GM23338 (cell line): ENCODE data around the gene PROC. TPM values are rescaled to one million over a fixed set of nuclear protein-coding genes. Genes with fewer than 3 reads are reported as not detected.
A peak's percentile ranks its signal among the peaks of the same experiment; 100 is the strongest.

ENCODE experiments used
- ATAC-seq: fragments of 200-7000 bp; cut with Tn5 transposase; 3 replicates; pipeline ENCODE4 v1.9.1; 2020
- DNase-seq: peaks from one replicate; pipeline ENCODE4 v3.0.0-alpha.2; 2015; ENCODE audit warnings: low spot score
- H2AFZ ChIP-seq: fragments of 200-600 bp; sonication (generic); 2 replicates; pipeline ENCODE4 v1.8.0; 2016; ENCODE audit warnings: antibody characterized with exemption, mild to moderate bottlenecking, moderate library complexity
- H3F3A ChIP-seq: fragments of 200-600 bp; sonication (generic); replicated peaks from 2 replicates; pipeline ENCODE4 v1.8.0; 2017; ENCODE audit warnings: antibody characterized with exemption, mixed run types, low read depth
- H3K27ac ChIP-seq: fragments of 200-600 bp; sonication (generic); 2 replicates; pipeline ENCODE4 v1.6.1; 2016; ENCODE audit warnings: low read depth
- H3K27me3 ChIP-seq: fragments of 200-600 bp; sonication (generic); 2 replicates; pipeline ENCODE4 v1.8.0; 2016; ENCODE audit warnings: mild to moderate bottlenecking, mixed run types, moderate library complexity; ENCODE audit not compliant: insufficient read depth
- H3K36me3 ChIP-seq: fragments of 200-600 bp; sonication (generic); 2 replicates; pipeline ENCODE4 v1.8.0; 2016; ENCODE audit warnings: mild to moderate bottlenecking; ENCODE audit not compliant: insufficient read depth
- H3K4me1 ChIP-seq: fragments of 200-600 bp; sonication (generic); 2 replicates; pipeline ENCODE4 v1.8.0; 2016; ENCODE audit warnings: mild to moderate bottlenecking, moderate library complexity; ENCODE audit not compliant: insufficient read depth
- H3K4me2 ChIP-seq: fragments of 200-600 bp; sonication (generic); 2 replicates; pipeline ENCODE4 v1.7.1; 2017; ENCODE audit warnings: mixed run types
- H3K4me3 ChIP-seq: fragments of 200-600 bp; sonication (generic); 2 replicates; pipeline ENCODE4 v1.6.1; 2016; ENCODE audit warnings: mixed run types
- H3K79me2 ChIP-seq: fragments of 200-600 bp; sonication (generic); replicated peaks from 2 replicates; pipeline ENCODE4 v1.8.0; 2017; ENCODE audit warnings: mild to moderate bottlenecking; ENCODE audit not compliant: insufficient read depth
- H3K9me2 ChIP-seq: fragments of 200-600 bp; sonication (generic); 2 replicates; pipeline ENCODE4 v1.8.0; 2017; ENCODE audit not compliant: insufficient read depth
- H4K20me1 ChIP-seq: fragments of 200-600 bp; sonication (generic); replicated peaks from 2 replicates; pipeline ENCODE4 v1.8.0; 2017; ENCODE audit warnings: mild to moderate bottlenecking; ENCODE audit not compliant: insufficient read depth
- H3K27ac Mint-ChIP-seq: 2 replicates; pipeline ENCODE4 v1.8.0; 2020; ENCODE audit warnings: inconsistent platforms, mild to moderate bottlenecking, moderate library complexity, mixed read lengths
- H3K27me3 Mint-ChIP-seq: 3 replicates; pipeline ENCODE4 v1.8.0; 2022; ENCODE audit warnings: low read depth, mild to moderate bottlenecking, moderate library complexity, mixed read lengths, inconsistent platforms; ENCODE audit not compliant: insufficient read depth, poor library complexity
- H3K36me3 Mint-ChIP-seq: 3 replicates; pipeline ENCODE4 v1.8.0; 2021; ENCODE audit warnings: low read depth, mild to moderate bottlenecking, inconsistent platforms, moderate library complexity, mixed read lengths
- H3K4me1 Mint-ChIP-seq: 3 replicates; pipeline ENCODE4 v1.8.0; 2020; ENCODE audit warnings: mild to moderate bottlenecking, inconsistent platforms, mixed read lengths
- H3K4me3 Mint-ChIP-seq: 3 replicates; pipeline ENCODE4 v1.8.0; 2021; ENCODE audit warnings: moderate library complexity, mild to moderate bottlenecking, inconsistent platforms, mixed read lengths
- H3K9me3 Mint-ChIP-seq: 3 replicates; pipeline ENCODE4 v1.8.0; 2020; ENCODE audit warnings: moderate library complexity, mild to moderate bottlenecking, inconsistent platforms, mixed read lengths
- CREB1 ChIP-seq: fragments of 250-450 bp; sonication (Bioruptor Pico); IDR thresholded peaks from 2 replicates; pipeline ENCODE4 v1.5.0; 2020; ENCODE audit warnings: low read depth, mild to moderate bottlenecking, moderate library complexity
- EZH2 ChIP-seq: fragments of 200-600 bp; sonication (generic); IDR thresholded peaks from one replicate; pipeline ENCODE4 v1.8.0; 2017; ENCODE audit warnings: antibody characterized with exemption, mild to moderate bottlenecking, low read depth; ENCODE audit not compliant: unreplicated experiment
- EZH2phosphoT487 ChIP-seq: fragments of 200-600 bp; sonication (generic); IDR thresholded peaks from one replicate; pipeline ENCODE4 v1.8.1; 2018; ENCODE audit warnings: antibody characterized with exemption; ENCODE audit not compliant: unreplicated experiment
- JUNB ChIP-seq: IDR thresholded peaks from one replicate; pipeline ENCODE4 v1.6.1; 2016; ENCODE audit warnings: antibody characterized with exemption; ENCODE audit not compliant: unreplicated experiment
- NANOG ChIP-seq: IDR thresholded peaks from 2 replicates; pipeline ENCODE4 v1.6.1; 2016; ENCODE audit warnings: antibody characterized with exemption, borderline replicate concordance
- POLR2AphosphoS5 ChIP-seq: IDR thresholded peaks from 2 replicates; pipeline ENCODE4 v1.6.1; 2016; ENCODE audit warnings: antibody characterized with exemption, low read depth
- STAT1 ChIP-seq: IDR thresholded peaks from one replicate; pipeline ENCODE4 v1.6.1; 2016; ENCODE audit warnings: antibody characterized with exemption; ENCODE audit not compliant: unreplicated experiment
- ZNF114 ChIP-seq: fragments of 250-450 bp; sonication (Bioruptor Pico); IDR thresholded peaks from 2 replicates; pipeline ENCODE4 v1.5.0; 2020; ENCODE audit warnings: mild to moderate bottlenecking, moderate library complexity
- ZNF331 ChIP-seq: fragments of 250-450 bp; sonication (Bioruptor Pico); IDR thresholded peaks from 2 replicates; pipeline ENCODE4 v1.5.0; 2020; ENCODE audit warnings: low read depth, mild to moderate bottlenecking, moderate library complexity
- polyA plus RNA-seq: library from polyadenylated mRNA; unstranded; fragments of >200 nt; fragmentation: Nextera tagmentation; extraction: Ambion mirVana; gene quantifications from 2 replicates; pipeline ENCODE4 v1.2.1, GENCODE V29; 2016
- total RNA-seq: library from RNA; depleted of rRNA; stranded (reverse); fragments of >200 nt; shearing (Covaris generic); gene quantifications from 2 replicates; pipeline ENCODE4 v1.2.3, GENCODE V29; 2014
- TF ChIP-seq, protein P1 (sequence below): fragments of 250-450 bp; sonication (Bioruptor Pico); IDR thresholded peaks from 2 replicates; pipeline ENCODE4 v1.5.0; 2020; ENCODE audit warnings: mild to moderate bottlenecking, moderate library complexity
- TF ChIP-seq, protein P2 (sequence below), 2 experiments: fragments of 200-600 bp in 1 of 2; sonication (generic) in 1 of 2; conservative IDR thresholded peaks; 2 replicates each; pipeline versions ENCODE4 v1.5.1 to v1.6.1; 2016 to 2017; ENCODE audit warnings: antibody characterized with exemption in 2 of 2, low read depth in 2 of 2, mild to moderate bottlenecking in 2 of 2, moderate library complexity in 1 of 2
- TF ChIP-seq, protein P3 (sequence below): IDR thresholded peaks from 2 replicates; pipeline ENCODE4 v1.6.1; 2016; ENCODE audit warnings: antibody characterized with exemption

The PROC gene
- total and polyA plus RNA-seq, 2 experiments from 2014 or later, result 1.7 to 2.4 TPM

DNA sequence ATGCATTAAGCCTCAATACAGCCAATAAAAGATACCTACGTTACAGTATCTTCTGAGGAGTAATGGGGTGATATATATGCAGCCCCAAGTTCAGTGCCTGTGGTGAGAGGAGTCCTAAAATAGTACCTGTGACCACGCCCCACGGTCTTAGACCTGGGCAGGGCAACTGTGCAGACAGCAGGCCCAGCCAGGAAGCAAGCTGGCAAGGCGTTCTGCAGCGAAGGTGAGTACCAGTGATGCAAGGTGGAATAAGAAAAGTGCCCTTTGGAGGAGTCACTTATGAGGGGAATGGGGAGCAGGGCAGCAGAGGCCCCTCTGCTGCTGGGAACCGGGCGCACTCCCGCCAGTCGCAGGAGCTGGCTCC is 17.7 kb upstream of the PROC start (continued):
- TF ChIP-seq, protein P1, sequence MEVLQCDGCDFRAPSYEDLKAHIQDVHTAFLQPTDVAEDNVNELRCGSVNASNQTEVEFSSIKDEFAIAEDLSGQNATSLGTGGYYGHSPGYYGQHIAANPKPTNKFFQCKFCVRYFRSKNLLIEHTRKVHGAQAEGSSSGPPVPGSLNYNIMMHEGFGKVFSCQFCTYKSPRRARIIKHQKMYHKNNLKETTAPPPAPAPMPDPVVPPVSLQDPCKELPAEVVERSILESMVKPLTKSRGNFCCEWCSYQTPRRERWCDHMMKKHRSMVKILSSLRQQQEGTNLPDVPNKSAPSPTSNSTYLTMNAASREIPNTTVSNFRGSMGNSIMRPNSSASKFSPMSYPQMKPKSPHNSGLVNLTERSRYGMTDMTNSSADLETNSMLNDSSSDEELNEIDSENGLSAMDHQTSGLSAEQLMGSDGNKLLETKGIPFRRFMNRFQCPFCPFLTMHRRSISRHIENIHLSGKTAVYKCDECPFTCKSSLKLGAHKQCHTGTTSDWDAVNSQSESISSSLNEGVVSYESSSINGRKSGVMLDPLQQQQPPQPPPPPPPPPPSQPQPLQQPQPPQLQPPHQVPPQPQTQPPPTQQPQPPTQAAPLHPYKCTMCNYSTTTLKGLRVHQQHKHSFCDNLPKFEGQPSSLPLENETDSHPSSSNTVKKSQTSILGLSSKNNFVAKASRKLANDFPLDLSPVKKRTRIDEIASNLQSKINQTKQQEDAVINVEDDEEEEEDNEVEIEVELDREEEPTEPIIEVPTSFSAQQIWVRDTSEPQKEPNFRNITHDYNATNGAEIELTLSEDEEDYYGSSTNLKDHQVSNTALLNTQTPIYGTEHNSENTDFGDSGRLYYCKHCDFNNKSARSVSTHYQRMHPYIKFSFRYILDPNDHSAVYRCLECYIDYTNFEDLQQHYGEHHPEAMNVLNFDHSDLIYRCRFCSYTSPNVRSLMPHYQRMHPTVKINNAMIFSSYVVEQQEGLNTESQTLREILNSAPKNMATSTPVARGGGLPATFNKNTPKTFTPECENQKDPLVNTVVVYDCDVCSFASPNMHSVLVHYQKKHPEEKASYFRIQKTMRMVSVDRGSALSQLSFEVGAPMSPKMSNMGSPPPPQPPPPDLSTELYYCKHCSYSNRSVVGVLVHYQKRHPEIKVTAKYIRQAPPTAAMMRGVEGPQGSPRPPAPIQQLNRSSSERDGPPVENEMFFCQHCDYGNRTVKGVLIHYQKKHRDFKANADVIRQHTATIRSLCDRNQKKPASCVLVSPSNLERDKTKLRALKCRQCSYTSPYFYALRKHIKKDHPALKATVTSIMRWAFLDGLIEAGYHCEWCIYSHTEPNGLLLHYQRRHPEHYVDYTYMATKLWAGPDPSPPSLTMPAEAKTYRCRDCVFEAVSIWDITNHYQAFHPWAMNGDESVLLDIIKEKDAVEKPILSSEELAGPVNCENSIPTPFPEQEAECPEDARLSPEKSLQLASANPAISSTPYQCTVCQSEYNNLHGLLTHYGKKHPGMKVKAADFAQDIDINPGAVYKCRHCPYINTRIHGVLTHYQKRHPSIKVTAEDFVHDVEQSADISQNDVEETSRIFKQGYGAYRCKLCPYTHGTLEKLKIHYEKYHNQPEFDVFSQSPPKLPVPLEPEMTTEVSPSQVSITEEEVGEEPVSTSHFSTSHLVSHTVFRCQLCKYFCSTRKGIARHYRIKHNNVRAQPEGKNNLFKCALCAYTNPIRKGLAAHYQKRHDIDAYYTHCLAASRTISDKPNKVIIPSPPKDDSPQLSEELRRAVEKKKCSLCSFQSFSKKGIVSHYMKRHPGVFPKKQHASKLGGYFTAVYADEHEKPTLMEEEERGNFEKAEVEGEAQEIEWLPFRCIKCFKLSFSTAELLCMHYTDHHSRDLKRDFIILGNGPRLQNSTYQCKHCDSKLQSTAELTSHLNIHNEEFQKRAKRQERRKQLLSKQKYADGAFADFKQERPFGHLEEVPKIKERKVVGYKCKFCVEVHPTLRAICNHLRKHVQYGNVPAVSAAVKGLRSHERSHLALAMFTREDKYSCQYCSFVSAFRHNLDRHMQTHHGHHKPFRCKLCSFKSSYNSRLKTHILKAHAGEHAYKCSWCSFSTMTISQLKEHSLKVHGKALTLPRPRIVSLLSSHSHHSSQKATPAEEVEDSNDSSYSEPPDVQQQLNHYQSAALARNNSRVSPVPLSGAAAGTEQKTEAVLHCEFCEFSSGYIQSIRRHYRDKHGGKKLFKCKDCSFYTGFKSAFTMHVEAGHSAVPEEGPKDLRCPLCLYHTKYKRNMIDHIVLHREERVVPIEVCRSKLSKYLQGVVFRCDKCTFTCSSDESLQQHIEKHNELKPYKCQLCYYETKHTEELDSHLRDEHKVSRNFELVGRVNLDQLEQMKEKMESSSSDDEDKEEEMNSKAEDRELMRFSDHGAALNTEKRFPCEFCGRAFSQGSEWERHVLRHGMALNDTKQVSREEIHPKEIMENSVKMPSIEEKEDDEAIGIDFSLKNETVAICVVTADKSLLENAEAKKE (CRISPR knock-in tag), result no peak
- TF ChIP-seq EZH2 (no peak), STAT1 (no peak), POLR2AphosphoS5 (no peak)
- TF ChIP-seq, protein P2, sequence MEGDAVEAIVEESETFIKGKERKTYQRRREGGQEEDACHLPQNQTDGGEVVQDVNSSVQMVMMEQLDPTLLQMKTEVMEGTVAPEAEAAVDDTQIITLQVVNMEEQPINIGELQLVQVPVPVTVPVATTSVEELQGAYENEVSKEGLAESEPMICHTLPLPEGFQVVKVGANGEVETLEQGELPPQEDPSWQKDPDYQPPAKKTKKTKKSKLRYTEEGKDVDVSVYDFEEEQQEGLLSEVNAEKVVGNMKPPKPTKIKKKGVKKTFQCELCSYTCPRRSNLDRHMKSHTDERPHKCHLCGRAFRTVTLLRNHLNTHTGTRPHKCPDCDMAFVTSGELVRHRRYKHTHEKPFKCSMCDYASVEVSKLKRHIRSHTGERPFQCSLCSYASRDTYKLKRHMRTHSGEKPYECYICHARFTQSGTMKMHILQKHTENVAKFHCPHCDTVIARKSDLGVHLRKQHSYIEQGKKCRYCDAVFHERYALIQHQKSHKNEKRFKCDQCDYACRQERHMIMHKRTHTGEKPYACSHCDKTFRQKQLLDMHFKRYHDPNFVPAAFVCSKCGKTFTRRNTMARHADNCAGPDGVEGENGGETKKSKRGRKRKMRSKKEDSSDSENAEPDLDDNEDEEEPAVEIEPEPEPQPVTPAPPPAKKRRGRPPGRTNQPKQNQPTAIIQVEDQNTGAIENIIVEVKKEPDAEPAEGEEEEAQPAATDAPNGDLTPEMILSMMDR (conservative IDR thresholded peaks at IDR 0.05; ENCODE audit: low read depth in 2 of 2), result no peak

DNA sequence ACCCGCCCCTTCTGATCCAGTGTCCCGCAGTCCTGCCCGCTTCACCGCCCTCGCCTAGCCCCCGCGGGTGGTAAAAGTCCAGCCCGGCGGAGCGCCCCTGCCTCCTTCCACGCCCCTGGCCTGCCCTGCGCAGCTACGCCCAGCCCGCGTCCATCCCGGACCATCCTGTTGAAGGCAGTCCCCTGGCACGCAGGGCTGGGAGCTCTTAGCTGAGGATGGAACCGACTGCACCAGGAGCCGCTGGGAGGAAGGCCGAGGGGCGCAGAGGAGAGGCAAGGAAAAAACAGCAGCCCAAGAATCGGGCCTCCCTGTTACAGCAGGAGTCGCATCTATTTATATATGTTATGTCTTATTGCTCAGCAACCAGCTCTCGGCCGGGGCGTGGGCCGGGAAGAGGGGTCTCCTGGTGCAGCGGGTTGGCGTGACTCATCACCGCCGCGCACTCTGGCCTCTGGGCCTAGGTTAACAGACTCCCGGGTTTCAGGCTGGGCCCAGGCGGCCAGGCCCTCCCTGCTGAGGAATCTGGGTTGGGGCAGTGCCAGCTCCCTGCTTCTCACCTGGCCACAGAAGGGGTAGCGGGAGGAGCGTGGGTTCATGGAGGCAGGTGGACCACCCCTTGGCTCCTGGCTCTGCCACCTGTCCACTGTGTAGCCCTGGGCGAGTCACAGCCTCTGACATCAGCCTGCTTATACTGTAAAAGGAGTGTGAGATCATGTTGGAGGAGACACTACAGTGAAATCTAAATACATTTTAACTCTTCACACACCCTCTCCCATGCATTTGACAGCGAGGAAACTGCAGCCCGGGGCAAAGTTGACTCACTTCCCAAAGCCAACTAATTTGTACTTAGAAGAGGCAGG is 17.1 kb upstream of the PROC start:
- peak overlapping the region; percentile 81 for H3K4me2 ChIP-seq
- Mint-ChIP-seq H3K27me3 (peaks cover 6% of the 10 kb centered on the region), H3K9me3 (no peaks in the 10 kb centered on the region), H3K4me3 (no peak overlapping the region), H3K36me3 (no peaks in the 10 kb centered on the region), H3K4me1 (peaks cover 18% of the 10 kb centered on the region; the same call in 2 of the 3 replicates), H3K27ac (no peak overlapping the region)
- peaks cover 9% of the 10 kb centered on the region for H3K4me1 ChIP-seq
- no peaks in the 10 kb centered on the region for H3K79me2 ChIP-seq
- H3F3A ChIP-seq, result no peaks in the 10 kb centered on the region
- H4K20me1 ChIP-seq, result no peaks in the 10 kb centered on the region
- peak overlapping the region; percentile 46; the same call in 1 of the 2 replicates for H3K4me3 ChIP-seq
- H3K27ac ChIP-seq, result no peak overlapping the region
- H3K36me3 ChIP-seq, result no peaks in the 10 kb centered on the region
- H3K9me2 ChIP-seq, result no peaks in the 10 kb centered on the region
- ATAC-seq (peak; percentile 78), DNase-seq (peak; percentile 68)
- peak overlapping the region; percentile 95 for H2AFZ ChIP-seq
- H3K27me3 ChIP-seq, result 0 out of 2 replicates have a peak, but pooled peaks cover 6% of the 10 kb centered on the region
- TF ChIP-seq EZH2 (no peak), STAT1 (no peak), ZNF331 (CRISPR knock-in tag) (no peak), POLR2AphosphoS5 (no peak), NANOG (no peak), EZH2phosphoT487 (no peak), JUNB (no peak), ZNF114 (CRISPR knock-in tag) (no peak), CREB1 (CRISPR knock-in tag) (no peak)
- TF ChIP-seq, protein P2 (conservative IDR thresholded peaks at IDR 0.05; ENCODE audit: low read depth in 2 of 2), result no peak
- TF ChIP-seq, protein P3, sequence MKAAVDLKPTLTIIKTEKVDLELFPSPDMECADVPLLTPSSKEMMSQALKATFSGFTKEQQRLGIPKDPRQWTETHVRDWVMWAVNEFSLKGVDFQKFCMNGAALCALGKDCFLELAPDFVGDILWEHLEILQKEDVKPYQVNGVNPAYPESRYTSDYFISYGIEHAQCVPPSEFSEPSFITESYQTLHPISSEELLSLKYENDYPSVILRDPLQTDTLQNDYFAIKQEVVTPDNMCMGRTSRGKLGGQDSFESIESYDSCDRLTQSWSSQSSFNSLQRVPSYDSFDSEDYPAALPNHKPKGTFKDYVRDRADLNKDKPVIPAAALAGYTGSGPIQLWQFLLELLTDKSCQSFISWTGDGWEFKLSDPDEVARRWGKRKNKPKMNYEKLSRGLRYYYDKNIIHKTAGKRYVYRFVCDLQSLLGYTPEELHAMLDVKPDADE, result no peak
